Activated T-helper 2 cell treated with anti-CD3 and anti-CD28 coated beads, Interferon-gamma antibody, Interleukin-2, Interleukin-4, amounts not matched to agents 10 μg/mL and 5 μg/mL and 100 μg/mL, durations not matched to agents 14 hours and 24 hours and 36 hours (primary cell): ENCODE data around the gene PAK2. TPM values are rescaled to one million over a fixed set of nuclear protein-coding genes. Genes with fewer than 3 reads are reported as not detected.

Experiments used
- DNase-seq: peaks from one replicate; pipeline ENCODE4 v3.0.0; 2021; ENCODE audit warnings: low spot score
- H3K27ac Mint-ChIP-seq: one replicate; pipeline ENCODE4 v1.8.0; 2021; ENCODE audit warnings: mixed read lengths
- H3K27me3 Mint-ChIP-seq: one replicate; pipeline ENCODE4 v1.8.0; 2021; ENCODE audit warnings: low read depth, mixed read lengths
- H3K36me3 Mint-ChIP-seq: one replicate; pipeline ENCODE4 v1.8.0; 2021; ENCODE audit warnings: low read depth, mixed read lengths
- H3K4me1 Mint-ChIP-seq: one replicate; pipeline ENCODE4 v1.8.0; 2021; ENCODE audit warnings: low read depth, mixed read lengths
- H3K4me3 Mint-ChIP-seq: one replicate; pipeline ENCODE4 v1.8.0; 2021; ENCODE audit warnings: low read depth, mild to moderate bottlenecking, moderate library complexity, mixed read lengths
- H3K9me3 Mint-ChIP-seq: one replicate; pipeline ENCODE4 v1.8.0; 2021; ENCODE audit warnings: mixed read lengths
- intact Hi-C: fragments of 100-400 bp; cut with micrococcal nuclease; formaldehyde crosslinking; loops from one replicate; pipeline ENCODE4 v1.15.1; 2023
- total RNA-seq: library from RNA; stranded (reverse); gene quantifications from 2 replicates; pipeline ENCODE4 v1.2.3, GENCODE V29; 2022

The PAK2 gene
- 103 and 107 TPM in 2 replicates for total RNA-seq

DNA sequence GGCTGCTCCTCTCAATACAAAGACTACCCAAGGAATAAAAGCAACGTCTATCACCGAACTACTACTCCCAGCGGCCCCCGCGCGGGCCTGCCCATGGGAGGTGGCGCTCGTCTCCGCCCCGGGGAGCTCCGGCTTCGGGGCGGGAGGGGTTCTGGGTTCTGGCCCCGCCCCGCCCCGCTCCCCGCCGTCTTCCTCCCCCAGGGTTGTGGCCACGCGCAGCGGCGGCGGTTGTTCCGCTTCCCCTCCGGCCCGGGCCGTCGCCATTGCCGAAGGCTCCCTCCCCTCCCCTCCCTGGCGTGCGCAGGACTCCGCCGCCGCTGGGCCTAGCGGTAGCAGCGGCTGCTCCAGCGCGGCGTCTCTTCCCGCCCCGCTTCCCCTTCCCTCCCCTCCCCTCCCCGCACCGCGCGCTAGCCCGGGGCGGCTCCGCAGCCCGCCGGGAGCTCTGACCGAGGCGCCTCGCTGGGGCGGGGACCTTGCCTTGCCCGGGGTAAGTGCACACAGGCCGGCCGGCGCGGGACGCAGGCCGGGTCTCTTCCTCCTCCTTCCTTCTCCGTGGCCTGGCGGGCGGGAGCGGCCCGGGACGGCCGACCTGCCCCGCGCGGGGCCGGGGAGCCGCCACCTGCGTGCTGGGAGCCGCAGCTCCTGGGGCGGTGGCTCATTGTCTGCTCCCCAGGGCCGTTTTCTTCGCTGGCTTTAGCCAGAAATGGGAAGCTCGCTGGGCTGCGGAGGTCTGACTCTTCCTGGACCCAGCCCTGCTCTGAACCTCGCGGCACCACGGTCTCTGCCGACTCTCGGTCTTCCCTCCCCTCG lies at the start of gene PAK2:
PAK2 (plus strand) TSS at position 187 of the 810 bp plus-strand sequence. CDS start 42,790 bp downstream, outside the sequence.
- Mint-ChIP-seq H3K4me3 (peak within 1 kb of the TSS; percentile 100), H3K4me1 (peaks cover 31% of the 10 kb centered on the region), H3K27me3 (no peaks in the 10 kb centered on the region), H3K36me3 (peaks cover 47% of the 10 kb centered on the region), H3K9me3 (peaks cover 6% of the 10 kb centered on the region), H3K27ac (peak within 1 kb of the TSS; percentile 100)
- DNase-seq, result peak; percentile 88
- intact Hi-C loops, result loop anchor here (1.0 to 5.0 kb wide), 6 partner anchors 13 to 202 kb away; partner anchors contain the start of genes CEP19, NCBP2, PIGX and SENP5

GRCh38 chr3:196689941-196690660 lies 49.6 kb upstream of the PAK2 start:
- no peak overlapping the region for H3K4me3 Mint-ChIP-seq
- peaks cover 14% of the 10 kb centered on the region for H3K4me1 Mint-ChIP-seq
- H3K36me3 Mint-ChIP-seq, result no peaks in the 10 kb centered on the region
- no peaks in the 10 kb centered on the region for H3K27me3 Mint-ChIP-seq
- H3K9me3 Mint-ChIP-seq, result no peaks in the 10 kb centered on the region
- no peak for DNase-seq
- intact Hi-C loops, result no loop called here
- no peak overlapping the region for H3K27ac Mint-ChIP-seq

DNA sequence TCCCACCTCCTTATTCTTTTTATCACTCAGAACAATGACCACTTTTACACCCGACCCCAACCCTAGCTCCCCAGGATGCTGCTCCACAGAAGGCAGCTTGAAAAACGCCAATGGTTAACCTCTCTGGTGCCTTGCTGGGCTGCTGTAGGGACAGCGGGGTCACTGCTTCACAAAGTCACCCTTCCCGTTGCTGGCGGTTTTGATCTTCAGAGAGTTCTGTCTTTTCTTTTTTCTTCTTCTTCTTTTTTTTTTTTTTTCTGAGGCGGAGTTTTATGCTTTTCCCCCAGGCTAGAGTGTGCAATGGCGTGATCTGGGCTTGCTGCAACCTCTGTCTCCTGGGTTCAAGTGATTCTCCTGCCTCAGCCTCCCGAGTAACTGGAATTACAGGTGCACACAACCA lies 48.3 kb upstream of the PAK2 start:
- no peaks in the 10 kb centered on the region for H3K9me3 Mint-ChIP-seq
- intact Hi-C loops, result no loop called here

DNA sequence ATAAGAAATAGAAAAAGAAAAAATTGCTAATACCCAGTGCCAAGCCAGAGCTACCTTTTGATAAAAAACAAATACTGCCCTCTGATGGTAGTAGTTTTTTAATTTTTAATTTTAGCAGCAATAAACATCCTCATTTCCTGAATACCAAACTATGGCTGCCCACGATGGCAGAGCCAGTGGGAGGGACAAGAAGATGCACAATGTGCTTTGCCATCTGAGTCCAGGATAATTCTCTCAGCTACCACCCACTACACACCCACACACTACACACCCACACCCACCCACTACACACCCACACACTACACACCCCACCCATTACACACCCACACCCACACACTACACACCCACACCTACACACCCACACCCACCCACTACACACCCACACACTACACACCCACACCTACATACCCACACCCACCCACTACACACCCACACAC lies 45.4 kb upstream of the PAK2 start:
- no peak overlapping the region for H3K4me3 Mint-ChIP-seq
- no peak for DNase-seq
- H3K36me3 Mint-ChIP-seq, result no peaks in the 10 kb centered on the region
- H3K4me1 Mint-ChIP-seq, result peaks cover 2% of the 10 kb centered on the region
- intact Hi-C loops, result no loop called here
- peak overlapping the region; percentile 76 for H3K27ac Mint-ChIP-seq
- no peaks in the 10 kb centered on the region for H3K27me3 Mint-ChIP-seq
- no peaks in the 10 kb centered on the region for H3K9me3 Mint-ChIP-seq

More for the DNA sequence above, 48.3 kb upstream of the PAK2 start:
- Mint-ChIP-seq H3K27me3 (no peaks in the 10 kb centered on the region), H3K27ac (no peak overlapping the region), H3K4me1 (peaks cover 12% of the 10 kb centered on the region), H3K4me3 (no peak overlapping the region), H3K36me3 (no peaks in the 10 kb centered on the region)
- no peak for DNase-seq

DNA sequence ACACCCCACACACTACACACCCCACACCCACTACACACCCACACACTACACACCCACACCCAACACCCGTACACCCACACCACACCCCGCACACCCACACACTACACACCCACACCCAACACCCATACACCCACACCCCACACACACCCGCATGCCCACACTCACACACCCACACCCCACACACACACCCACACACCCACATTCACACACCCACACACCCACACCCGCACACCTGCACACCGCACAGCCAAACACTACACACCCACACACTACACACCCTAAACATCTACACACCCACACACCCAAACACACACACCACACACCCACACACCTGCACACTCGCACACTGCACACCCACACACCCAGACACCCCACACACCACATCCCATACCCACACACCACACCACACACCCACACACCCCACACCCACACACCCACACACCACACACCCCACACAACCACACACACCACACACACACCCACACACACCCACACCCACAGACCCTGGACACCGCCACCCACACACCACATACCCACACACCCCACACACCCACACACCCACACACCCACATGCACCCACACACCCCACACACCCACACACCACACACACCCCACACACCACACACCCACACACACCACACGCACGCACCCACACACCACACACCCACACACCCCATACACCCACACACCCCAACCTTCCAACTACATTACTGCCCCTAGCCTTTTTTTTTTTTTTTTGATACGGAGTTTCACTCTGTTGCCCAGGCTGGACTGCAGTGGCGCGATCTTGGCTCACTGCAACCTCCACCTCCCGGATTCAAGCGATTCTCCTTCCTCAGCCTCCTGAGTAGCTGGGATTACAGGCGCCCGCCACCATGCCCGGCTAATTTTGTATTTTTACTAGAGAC lies 44.5 kb upstream of the PAK2 start:
- intact Hi-C loops, result no loop called here
- Mint-ChIP-seq H3K27me3 (no peaks in the 10 kb centered on the region), H3K36me3 (no peaks in the 10 kb centered on the region), H3K9me3 (no peaks in the 10 kb centered on the region), H3K4me3 (no peak overlapping the region), H3K4me1 (peaks cover 2% of the 10 kb centered on the region), H3K27ac (peak overlapping the region; percentile 82)
- no peak for DNase-seq

DNA sequence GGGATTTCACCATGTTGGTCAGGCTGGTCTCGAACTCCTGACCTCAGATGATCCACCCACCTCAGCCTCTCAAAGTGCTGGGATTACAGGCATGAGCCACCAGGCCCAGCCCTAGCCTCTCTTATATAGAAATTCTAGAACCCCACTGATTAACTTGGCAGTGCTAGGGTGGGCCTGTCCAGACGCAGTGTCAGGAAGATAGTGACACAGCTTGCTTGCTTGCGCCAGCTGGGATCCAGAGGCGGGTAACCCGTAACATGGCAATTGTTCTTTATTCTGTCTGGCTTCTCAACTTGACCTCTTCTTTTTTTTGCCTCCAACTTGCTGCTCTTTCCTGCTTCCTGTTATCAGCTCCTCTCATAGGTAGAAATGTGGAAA lies 43.8 kb upstream of the PAK2 start:
- Mint-ChIP-seq H3K4me1 (peaks cover 2% of the 10 kb centered on the region), H3K4me3 (no peak overlapping the region), H3K9me3 (no peaks in the 10 kb centered on the region), H3K36me3 (no peaks in the 10 kb centered on the region), H3K27ac (peak overlapping the region; percentile 82), H3K27me3 (no peaks in the 10 kb centered on the region)
- no peak for DNase-seq
- intact Hi-C loops, result no loop called here

DNA sequence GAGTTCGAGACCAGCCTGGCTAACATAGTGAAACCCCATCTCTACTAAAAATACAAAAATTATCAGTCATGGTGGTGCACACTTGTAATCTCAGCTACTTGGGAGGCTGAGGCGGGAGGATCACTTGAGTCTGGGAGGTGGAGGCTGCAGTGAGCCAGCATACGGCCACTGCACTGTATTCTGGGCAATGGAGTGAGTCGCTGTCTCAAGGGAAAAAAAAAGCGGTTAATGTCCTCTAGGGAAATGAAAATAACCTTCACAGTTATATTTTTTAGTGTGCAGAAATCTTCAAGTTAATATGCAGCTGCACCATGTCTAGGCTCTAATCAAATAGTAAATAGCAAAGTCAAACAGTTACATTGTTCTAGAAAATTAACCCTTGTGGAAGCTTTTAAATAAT lies 42.4 kb upstream of the PAK2 start:
- H3K36me3 Mint-ChIP-seq, result no peaks in the 10 kb centered on the region
- DNase-seq, result no peak
- no peaks in the 10 kb centered on the region for H3K27me3 Mint-ChIP-seq
- H3K9me3 Mint-ChIP-seq, result no peaks in the 10 kb centered on the region
- H3K4me3 Mint-ChIP-seq, result no peak overlapping the region
- peaks cover 2% of the 10 kb centered on the region for H3K4me1 Mint-ChIP-seq
- intact Hi-C loops, result no loop called here
- no peak overlapping the region for H3K27ac Mint-ChIP-seq

- peaks cover 2% of the 10 kb centered on the region for H3K4me1 Mint-ChIP-seq
- DNase-seq, result no peak
- intact Hi-C loops, result no loop called here
- H3K27me3 Mint-ChIP-seq, result no peaks in the 10 kb centered on the region
- H3K9me3 Mint-ChIP-seq, result no peaks in the 10 kb centered on the region
- no peaks in the 10 kb centered on the region for H3K36me3 Mint-ChIP-seq
- H3K4me3 Mint-ChIP-seq, result no peak overlapping the region
- H3K27ac Mint-ChIP-seq, result no peak overlapping the region
Observed at GRCh38 chr3:196699749-196700148, 39.9 kb upstream of the PAK2 start.

DNA sequence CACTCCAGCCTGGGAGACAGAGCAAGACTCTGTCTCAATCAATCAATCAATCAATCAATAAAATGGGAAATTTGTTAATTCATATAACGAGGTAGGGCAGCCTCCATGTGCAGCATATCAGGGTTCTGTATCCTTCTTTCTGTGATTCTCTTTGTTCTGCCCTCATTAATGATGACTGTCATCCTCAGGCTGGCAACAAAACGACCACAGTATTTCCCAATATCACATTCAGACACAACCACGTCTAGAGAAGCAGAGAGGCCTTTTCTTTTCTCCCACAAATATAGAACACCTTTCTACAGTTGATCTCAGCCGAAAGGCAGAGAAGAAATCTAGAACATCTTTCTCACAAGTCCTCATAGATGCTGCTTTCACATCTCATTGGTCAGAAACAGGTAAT lies 38.9 kb upstream of the PAK2 start:
- H3K27me3 Mint-ChIP-seq, result no peaks in the 10 kb centered on the region
- intact Hi-C loops, result no loop called here
- H3K4me1 Mint-ChIP-seq, result peaks cover 2% of the 10 kb centered on the region

GRCh38 chr3:196706327-196706726 lies 33.3 kb upstream of the PAK2 start:
- intact Hi-C loops, result no loop called here
- Mint-ChIP-seq H3K9me3 (no peaks in the 10 kb centered on the region), H3K27me3 (no peaks in the 10 kb centered on the region), H3K4me3 (no peak overlapping the region), H3K27ac (no peak overlapping the region), H3K4me1 (peaks cover 10% of the 10 kb centered on the region), H3K36me3 (peaks cover 7% of the 10 kb centered on the region)
- DNase-seq, result no peak

More for the DNA sequence above, 38.9 kb upstream of the PAK2 start:
- DNase-seq, result no peak
- no peaks in the 10 kb centered on the region for H3K9me3 Mint-ChIP-seq
- H3K27ac Mint-ChIP-seq, result no peak overlapping the region
- no peak overlapping the region for H3K4me3 Mint-ChIP-seq
- H3K36me3 Mint-ChIP-seq, result no peaks in the 10 kb centered on the region

- no peak for DNase-seq
- Mint-ChIP-seq H3K9me3 (no peaks in the 10 kb centered on the region), H3K4me1 (peaks cover 14% of the 10 kb centered on the region), H3K4me3 (no peak overlapping the region), H3K27me3 (no peaks in the 10 kb centered on the region), H3K27ac (no peak overlapping the region), H3K36me3 (peaks cover 10% of the 10 kb centered on the region)
- intact Hi-C loops, result no loop called here
Observed at GRCh38 chr3:196706731-196707130, 32.9 kb upstream of the PAK2 start.

GRCh38 chr3:196707566-196707965 lies 32.1 kb upstream of the PAK2 start:
- no peak overlapping the region for H3K27ac Mint-ChIP-seq
- H3K36me3 Mint-ChIP-seq, result peaks cover 11% of the 10 kb centered on the region
- no peak for DNase-seq
- H3K9me3 Mint-ChIP-seq, result no peaks in the 10 kb centered on the region
- no peaks in the 10 kb centered on the region for H3K27me3 Mint-ChIP-seq
- H3K4me1 Mint-ChIP-seq, result peaks cover 14% of the 10 kb centered on the region
- H3K4me3 Mint-ChIP-seq, result no peak overlapping the region
- intact Hi-C loops, result no loop called here
